T-helper 2 cell (primary cell): ENCODE measurements around the gene OSCAR.

Experiments
- DNase-seq, 5 experiments: peaks; one replicate each; pipeline versions ENCODE4 v3.0.0 to v3.0.0-alpha.2; 2012 to 2022

The OSCAR gene

DNA sequence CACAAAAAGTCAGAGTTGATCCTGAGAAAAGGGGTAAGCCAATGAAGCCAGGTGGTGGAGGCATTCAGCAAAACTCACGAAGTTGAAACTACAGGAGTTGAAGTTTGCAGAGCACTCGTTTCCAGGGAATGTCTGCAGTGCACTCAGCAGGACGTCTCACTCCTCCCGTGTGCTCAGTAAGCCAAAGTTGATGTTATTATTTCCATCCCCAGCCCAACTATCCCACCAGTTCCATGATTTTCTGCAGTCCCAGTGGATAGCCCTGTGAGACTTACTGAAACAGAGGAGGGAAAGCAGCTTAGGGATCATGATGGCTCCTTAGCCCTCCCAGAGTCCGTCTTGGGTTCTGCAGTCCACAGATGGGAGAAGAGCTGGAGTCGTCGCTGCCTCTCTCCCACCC, 19.6 kb downstream of the OSCAR start, which contains the start of gene TARM1:
Gene TARM1, minus strand, starts transcription at position 334 of the 400 bp plus-strand sequence. Its CDS starts 25 bp downstream, at position 309.
- no peak for DNase-seq

GRCh38 chr19:54077334-54077733, 23.3 kb downstream of the OSCAR start:
- no peak for DNase-seq

DNA sequence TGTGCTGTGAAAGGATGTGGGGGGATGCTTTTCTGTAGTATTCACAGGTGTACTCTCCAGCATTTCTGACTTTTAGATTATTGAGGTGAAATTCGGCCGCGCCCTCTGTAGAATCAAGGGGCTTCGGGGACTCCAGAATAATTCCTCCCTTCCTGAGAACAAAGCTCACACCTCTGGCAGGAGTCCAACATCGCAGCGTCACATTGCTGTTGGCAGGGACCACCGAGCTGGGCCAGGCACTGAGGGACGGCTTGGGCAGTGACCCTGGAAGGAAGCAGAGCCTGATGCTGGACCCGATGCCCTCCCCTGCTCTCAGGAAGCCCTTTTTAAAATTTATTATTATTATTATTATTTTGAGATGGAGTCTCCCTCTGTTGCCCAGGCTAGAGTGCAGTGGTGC, 25.8 kb downstream of the OSCAR start:
- no peak for DNase-seq

- DNase-seq: no peak
Measured at GRCh38 chr19:54073829-54074228, 26.8 kb downstream of the OSCAR start.

DNA sequence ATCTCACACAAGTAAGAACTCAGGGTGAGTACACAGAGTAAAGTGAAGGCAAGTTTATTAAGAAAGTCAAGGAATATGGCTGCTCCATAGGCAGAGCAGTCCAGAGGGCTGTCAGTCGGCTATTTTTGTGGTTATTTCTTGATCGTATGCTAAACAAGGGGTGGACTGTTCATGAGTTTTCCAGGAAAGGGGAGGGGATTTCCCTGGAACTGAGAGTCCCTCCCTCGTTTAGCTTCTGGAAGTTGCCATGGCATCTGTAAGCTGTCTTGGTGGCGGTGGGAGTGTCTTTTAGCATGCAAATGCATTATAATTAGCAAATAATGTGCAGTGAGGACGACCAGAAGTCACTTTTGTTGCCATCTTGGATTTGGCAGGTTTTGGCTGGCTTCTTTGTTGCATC, 31.1 kb downstream of the OSCAR start:
- DNase-seq: no peak

DNA sequence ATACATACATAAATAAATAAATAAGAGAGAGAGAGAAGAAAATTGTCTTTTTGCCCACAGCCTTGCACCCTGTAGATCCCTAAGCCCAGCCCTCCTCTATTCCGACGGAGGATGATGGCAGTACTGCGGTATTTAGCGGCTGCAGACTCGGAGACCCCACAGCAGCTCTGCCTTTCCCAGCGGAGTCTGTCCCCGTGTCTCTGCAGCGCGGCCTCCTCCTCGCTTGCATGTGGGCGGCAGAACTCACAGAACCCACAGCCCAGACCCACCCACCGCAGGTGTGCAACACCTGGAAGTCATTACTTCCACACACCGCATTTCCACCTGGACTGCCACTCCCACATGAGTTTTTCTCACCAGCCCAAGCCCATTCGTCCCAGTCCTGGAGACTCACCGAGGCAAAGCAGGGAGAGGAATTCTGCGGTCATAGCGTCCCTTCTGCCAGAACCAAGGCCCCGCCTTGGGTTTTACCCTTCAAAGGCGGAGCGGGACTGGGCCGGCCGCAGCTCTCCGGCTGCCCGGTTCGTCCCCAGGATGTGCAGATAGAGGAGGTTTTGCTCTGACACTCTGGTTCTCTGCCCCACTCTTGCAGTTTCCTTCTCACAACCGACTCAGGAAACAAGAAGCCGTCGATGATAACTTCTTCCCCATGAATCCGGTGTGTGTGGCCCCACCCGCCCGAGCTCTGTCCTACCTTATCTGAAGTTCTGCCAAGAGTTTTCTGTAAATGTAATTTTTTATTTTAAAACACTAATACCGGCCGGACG, 37.1 kb downstream of the OSCAR start, which contains the start of gene VSTM1:
Gene VSTM1, minus strand, starts transcription at position 548 of the 767 bp plus-strand sequence. Its CDS starts 120 bp downstream, at position 428.
- no peak for DNase-seq

- DNase-seq: no peak
Measured at GRCh38 chr19:54062643-54063042, 38.0 kb downstream of the OSCAR start.

- DNase-seq: no peak
Measured at GRCh38 chr19:54047616-54048015, 53.0 kb downstream of the OSCAR start.

DNA sequence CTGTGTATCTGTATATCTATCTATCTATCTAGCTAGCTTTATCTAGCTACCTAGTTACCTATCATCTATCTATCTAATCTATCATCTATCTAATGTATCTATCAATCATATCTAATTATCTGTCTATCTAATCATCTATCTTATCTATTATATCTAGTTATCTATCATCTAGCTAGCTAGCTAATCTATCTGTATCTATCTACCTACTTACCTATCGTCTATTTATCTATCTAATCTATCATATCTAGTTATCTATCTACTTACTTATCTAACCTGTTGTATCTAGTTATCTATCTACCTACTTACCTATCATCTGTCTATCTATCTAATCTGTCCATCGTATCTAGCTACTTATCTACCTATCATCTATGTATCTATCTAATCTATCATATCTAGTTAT, 54.8 kb downstream of the OSCAR start:
- no peak for DNase-seq
